Endothelial cell of hepatic sinusoid (primary cell): ENCODE measurements around the gene HOXA6.

Source experiments
- in situ Hi-C: cut with HindIII; loops from 2 replicates; pipeline ENCODE4 v1.10.0; 2017; ENCODE audit warnings: low sequenced_read_pairs

The HOXA6 gene

GRCh38 chr7:27101957-27102580 is 45.5 kb downstream of the HOXA6 start:
- in situ Hi-C loops, result no loop called here

- in situ Hi-C loops, result no loop called here
Measured at GRCh38 chr7:27101171-27101956, 46.2 kb downstream of the HOXA6 start.

- in situ Hi-C loops, result no loop called here
Measured at GRCh38 chr7:27100694-27101170, 46.8 kb downstream of the HOXA6 start.

- in situ Hi-C loops, result no loop called here
Measured at GRCh38 chr7:27099453-27100370, 47.9 kb downstream of the HOXA6 start.

GRCh38 chr7:27098578-27099451 is 48.8 kb downstream of the HOXA6 start:
- in situ Hi-C loops, result no loop called here

- in situ Hi-C loops, result no loop called here
Measured at GRCh38 chr7:27097686-27098577, 49.6 kb downstream of the HOXA6 start.

- in situ Hi-C loops, result no loop called here
Measured at GRCh38 chr7:27096768-27097514, 50.6 kb downstream of the HOXA6 start.

- in situ Hi-C loops, result no loop called here
Measured at GRCh38 chr7:27095897-27096767, 51.4 kb downstream of the HOXA6 start, which contains the start of gene HOXA1. HOXA1 (minus strand) TSS chr7:27096000; CDS start chr7:27095912, 88 bp downstream.
